Fibroblast of skin of back (primary cell): ENCODE data around the gene SOCS1.
"Not testable (repeated sequence)": the region's sequence is repeated elsewhere in the genome, so short reads cannot be mapped to it uniquely, and the experiment has no call there.

ENCODE experiments used
- DNase-seq: peaks from one replicate; pipeline ENCODE4 v3.0.0-alpha.2; 2013

Gene SOCS1

GRCh38 chr16:11224894-11225676 is 30.9 kb downstream of the SOCS1 start:
- no peak for DNase-seq

GRCh38 chr16:11224096-11224893 is 31.7 kb downstream of the SOCS1 start:
- no peak for DNase-seq

GRCh38 chr16:11220507-11220906 is 35.5 kb downstream of the SOCS1 start:
- DNase-seq = not testable (repeated sequence)

DNA sequence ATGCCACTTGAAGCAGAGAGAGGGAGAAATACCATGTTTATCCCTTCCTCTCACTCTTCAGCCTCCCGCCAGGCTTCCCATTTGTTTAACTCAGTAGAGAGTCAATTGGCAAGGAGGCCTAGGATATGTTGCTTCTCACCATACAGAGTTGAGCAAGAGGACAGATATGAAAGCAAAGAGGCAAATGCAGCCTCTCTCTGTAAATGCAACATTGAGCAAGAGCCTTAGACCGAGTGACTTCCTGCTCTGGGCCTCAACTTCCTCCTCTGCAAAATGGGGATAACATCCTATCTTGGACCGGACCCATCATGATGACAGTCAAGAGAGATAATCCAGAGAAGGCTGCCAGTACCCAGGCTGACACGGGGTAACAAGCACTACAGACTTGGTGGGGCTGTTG is 36.8 kb downstream of the SOCS1 start:
- DNase-seq = no peak

DNA sequence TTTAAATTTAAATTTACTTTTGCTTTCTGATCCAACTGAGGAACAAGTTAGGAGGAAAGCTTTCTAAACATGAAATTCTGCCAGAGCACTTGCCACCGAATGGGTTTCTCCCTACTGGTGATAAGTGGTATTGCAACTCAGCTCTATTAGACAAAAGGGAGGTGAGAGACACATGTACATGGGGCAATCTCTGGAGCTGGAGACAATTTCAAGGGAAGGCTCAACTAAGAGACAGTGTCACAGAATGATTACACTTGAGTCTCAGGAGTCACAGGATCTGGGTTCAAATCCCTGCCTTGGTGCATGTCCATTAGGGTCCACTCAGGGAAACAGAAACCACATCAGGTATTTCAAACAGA is 37.4 kb downstream of the SOCS1 start:
- no peak for DNase-seq

DNA sequence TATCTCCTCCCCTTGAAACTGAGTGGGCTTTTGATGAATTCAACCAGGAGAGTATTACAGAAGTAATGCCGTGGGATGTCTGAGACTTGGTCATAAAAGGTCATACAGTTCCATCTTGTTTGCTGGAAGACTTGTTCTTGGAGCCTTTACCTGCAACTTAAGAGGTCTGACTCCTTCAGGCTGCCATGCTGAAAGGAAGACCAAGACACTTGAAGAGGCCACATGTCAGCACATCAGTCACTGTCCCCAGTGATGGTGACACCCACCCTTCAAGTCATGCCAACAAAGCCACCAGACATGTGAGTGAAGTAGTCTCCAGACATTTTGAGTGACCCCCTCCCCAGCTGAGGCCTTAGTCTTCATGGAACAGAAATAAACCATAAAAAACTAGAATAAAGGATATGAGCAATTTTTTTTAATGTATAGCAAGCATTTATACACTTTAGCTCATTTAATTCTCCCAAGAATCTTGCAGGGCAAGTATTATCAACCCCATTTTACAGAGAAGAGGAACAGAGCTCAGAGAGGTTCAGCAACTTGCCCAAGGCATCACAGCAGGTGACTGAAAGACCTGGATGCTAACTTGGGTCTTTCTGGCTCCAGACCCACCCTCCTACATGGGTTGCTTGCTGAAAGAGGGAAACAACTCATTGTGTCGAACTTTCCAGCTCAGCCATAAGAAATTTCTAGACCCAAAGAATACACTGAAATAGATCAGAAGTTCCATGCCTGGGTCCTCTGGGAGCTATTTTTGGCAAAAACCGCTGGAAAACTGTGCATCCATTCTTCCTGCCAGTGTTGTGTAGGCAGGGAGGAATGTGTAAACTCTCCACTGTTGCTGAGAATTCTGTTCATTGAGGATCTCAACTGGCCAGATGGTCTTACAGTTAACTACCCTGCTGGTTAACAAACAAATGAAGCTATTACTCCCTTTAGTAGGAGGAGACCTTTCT is 38.1 kb downstream of the SOCS1 start:
- no peak for DNase-seq

DNA sequence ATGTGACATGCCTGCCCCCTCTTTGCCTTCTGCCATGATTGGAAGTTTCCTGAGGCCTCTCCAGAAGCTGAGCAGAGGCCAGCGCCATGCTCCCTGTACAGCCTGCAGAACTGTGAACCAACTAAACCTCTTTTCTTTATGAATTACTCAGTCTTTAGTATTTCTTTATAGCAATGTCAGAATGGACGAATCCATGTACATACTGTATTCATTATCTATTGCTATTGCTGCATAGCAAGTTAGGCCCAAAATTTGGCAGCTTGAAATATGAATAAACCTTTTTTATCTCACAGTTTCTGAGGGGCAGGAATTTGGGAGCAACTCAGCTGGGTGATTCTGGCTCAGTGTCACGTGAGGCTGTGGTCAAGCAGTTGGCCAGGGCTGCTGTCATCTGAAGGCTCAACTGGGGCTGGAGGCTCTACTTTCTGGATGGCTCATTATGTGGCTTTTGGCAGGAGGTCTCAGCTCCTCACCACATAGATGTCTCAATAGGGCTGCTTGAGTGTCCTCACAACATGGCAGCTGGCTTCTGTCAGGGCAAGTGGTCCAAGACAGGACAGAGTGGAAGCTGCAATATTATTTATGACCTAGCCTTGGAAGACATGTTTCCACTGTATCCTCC is 40.0 kb downstream of the SOCS1 start:
- no peak for DNase-seq

DNA sequence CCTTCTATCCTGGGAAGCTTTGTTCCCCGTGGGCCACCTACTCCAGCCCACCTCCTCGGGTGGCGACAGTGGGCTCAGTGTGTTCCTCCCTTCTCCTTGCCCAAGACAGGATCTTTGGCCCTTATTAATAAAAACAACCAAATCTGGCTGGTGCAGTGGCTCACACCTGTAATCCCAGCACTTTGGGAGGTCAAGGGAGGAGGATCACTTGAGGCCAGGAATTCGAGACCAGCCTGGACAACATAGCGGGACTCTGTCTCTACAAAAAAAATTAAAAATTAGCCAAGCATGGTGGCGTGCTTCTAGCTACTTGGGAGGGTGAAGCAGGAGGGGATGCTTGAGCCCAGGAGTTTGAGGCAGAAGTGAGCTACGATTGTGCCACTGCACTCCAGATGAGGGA is 42.2 kb downstream of the SOCS1 start:
- no peak for DNase-seq

DNA sequence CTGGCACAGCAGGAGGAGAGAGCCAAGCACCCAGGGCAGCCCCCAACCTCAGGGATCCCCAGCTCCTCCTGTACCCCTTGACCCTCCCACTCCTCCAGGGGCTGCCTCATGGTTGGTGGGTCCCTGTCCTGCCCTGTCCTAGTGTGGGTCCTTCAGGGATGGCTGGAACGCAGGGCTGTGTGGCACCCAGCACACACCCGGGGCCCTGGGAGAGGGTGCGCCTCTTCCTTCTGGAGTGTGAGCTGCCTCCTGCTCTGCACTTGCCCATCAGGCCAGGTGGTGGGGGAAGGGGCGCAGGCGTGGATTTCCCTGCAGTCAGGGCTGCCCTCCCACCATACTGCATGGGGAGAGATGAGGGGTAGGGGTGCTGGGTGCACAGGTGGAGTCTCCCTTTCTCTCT is 42.6 kb downstream of the SOCS1 start:
- no peak for DNase-seq

DNA sequence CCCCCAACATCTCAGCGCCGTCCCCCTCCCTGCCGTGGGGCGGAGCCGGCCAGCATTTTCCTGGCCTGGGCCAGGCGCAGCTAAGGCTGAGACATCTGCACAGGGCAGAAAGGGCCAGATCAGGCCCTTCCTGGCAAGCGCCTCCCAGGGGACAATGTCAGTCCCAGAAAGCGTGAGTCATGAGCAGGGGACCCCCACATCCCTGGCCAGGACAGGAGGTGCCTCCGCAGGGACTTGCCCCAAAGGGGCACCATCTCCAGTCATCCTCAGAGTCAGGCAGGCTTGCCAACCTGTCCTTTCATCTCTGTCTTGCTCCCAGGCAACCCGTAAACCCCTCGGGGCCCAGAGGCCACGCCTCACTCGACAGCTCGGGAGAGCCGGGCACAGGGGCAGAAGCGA is 43.2 kb downstream of the SOCS1 start:
- no peak for DNase-seq

DNA sequence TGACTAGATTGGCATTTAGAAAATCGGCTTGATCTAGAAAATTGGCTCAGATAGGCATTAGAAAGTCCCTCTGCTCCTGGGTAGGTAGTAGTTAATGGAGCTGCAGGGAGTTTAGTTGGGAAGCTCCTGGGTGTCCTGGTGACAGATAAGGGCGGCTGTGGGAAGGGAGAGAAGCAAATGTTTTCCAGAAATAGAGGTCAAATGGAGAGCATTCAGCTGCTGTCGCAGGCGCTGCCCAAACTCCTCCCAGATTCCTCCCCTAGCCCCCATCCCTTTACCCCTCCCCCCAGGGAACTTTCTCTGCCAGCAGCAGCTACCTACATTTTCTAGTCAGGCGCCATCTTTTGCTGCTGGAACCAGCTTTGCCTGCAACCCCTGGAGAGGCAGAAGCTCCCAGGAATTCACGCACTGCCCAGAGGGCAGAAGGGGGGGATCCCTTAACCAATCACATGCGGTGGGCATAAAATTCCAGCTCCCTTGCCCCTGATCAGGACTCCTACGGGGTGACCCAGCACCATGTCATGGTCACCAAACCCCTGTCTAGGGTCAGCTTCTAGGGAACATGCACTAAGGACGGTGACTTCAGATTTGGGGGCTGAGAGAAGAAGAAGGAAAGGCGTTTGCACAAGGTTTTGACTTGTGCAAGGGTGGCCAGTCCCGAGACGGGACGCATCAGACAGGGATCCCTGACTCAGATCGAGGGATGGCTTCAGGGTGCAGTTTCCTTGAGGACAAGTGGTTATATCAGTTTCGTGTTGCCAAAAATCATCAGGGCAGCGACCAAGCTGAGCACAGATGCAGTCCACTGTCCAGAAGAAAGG is 43.8 kb downstream of the SOCS1 start:
- DNase-seq = no peak

DNA sequence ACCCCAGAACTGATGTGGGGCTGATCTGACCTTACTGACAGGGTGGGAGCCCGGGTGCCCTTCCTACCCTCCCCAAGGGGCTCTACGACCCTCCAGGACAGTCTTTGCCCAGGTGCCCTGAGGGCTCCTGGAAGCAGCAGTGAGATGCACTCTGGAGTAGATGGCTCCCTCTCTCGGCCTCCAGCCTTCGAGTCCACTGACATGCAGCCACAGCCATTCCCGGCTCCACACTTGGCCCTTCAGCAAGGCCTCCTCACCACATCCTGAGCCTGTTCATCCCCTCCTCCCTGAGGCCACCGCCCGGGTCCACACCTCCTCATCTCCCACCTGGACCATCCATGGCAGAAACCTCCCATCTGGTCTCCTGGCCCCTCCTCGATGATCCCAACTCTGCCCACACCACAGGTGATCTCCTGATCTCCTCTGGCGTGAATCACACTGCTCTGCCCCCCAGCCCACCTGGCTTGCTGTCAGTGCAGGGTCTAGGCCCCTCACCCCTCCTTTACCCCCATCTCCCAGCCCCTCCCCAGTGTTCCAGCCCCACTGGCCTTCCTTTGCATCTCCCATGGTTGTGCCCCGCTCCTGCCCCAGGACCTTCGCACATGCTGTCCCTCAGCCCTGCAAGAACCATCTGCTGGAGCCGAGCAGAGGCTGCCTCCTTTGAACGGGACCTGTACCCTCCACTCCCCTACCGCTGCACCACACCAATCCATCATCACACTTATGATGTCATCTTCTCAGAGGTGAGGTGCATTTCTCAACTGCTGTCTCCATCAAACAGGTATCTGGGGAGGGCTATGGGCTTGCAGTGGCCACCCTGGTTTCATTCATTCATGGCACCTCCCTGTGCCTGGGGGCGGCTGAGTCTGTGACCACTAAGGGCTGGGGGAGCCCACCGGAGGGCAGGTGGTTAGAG is 44.7 kb downstream of the SOCS1 start:
- DNase-seq = no peak

DNA sequence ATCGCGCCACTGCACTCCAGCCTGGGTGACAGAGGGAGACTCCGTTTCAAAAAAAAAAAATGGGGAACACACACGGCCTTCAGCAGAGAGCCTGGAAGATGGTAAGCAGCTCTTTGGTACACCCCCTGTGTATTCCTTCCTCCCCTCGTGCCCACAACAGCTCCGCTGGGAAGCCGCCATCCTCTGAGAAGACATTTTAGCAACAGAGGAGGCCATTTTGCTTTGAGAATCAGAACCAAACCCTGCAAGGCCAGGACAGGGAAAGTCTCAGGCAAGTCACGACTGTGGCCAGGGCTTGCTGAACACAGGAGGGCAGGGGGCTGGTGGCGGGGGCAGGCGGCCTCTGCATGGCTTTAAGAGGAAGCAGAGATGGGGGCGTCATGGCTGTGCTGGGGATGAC is 45.7 kb downstream of the SOCS1 start:
- no peak for DNase-seq

DNA sequence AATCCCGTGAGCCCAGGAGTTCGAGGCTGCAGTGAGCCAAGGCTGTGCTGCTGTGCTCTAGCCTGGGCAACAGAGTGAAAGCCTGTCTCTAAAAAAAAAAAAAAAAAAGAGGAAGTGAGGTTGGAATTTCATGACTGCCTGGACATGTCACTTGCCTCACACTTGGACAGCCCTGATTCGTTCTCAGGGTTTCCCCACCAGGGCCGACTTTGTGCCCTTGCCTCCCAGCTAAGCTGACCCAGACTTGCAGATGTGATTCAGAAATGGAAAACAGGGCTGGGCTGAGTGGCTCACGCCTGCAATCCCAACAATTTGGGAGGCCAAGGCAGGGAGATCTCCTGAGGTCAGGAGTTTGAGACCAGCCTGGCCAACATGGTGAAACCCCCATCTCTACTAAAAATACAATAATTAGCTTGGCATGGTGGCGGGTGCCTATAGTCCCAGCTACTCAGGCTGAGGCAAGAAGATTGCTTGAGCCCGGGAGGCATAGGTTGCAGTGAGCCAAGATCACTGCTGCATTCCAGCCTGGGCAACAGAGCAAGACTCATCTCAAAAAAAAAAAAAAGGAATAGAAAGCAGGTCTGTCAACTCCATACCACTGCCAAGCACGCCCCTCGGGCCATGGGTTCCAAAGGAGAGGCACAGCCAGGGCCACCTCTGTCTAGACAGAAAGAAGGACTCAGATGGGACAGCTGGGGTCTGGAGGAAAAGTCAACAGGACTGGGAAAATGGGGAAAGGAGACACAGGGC is 46.9 kb downstream of the SOCS1 start:
- DNase-seq = no peak

DNA sequence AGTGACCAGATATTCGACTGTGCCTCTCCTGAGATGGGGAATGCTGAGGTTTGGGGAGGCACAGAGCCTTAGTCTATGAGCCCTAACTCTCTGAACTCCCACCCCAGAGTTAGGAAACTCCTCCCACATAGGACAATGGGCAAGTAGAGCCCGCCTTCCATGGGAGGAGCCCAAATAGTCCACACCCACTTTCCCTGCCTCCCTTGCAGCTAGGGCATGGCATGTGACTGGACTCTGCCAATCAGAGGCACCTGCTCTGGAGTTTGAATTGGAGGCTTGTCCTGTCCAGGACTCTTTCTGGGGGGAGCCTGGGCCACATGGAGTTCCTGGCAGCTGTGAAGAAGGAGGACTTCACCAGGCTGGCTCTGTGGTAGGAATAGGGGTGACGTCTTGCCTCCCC is 48.4 kb downstream of the SOCS1 start:
- DNase-seq = no peak

DNA sequence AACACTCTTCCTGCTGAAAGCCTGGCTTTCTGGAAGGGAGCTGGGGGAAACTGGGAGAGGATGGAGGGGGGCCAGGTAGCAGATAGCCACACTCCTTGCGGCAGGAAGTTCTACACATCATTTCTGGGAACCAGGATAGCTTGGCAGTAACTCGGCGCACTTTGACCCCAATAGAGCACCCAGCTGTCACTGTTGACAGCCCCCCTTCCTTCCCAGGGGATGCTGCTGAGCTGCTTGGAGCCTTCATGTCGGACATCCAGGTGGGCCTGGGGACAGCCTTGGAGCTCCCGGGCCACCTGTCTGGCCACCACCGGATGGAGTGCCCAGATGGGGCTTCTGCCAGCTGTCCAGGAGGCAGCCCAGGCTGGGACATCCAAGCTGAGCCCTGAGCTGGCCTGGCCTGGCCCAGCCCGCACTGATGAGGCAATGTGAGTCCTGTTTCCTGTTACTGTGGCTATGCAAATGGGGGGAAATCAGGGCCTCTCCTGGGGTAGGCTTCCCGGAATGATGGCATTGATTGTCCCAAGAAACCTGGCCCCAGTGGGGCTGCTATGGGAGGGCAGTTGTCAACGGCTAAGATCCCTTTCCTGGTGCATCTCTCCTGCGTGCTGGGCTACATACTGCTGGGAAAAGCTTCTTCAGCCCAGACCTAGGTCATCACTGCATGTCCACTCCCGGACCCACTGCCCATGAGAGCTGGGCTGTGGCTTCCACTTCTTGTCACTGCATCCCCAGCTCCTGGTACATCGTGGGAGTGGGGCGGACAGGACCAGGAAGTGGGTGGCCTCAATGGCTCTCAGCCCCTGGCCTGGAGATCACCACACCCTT is 50.0 kb downstream of the SOCS1 start:
- no peak for DNase-seq

GRCh38 chr16:11205065-11205699 is 50.8 kb downstream of the SOCS1 start:
- no peak for DNase-seq

DNA sequence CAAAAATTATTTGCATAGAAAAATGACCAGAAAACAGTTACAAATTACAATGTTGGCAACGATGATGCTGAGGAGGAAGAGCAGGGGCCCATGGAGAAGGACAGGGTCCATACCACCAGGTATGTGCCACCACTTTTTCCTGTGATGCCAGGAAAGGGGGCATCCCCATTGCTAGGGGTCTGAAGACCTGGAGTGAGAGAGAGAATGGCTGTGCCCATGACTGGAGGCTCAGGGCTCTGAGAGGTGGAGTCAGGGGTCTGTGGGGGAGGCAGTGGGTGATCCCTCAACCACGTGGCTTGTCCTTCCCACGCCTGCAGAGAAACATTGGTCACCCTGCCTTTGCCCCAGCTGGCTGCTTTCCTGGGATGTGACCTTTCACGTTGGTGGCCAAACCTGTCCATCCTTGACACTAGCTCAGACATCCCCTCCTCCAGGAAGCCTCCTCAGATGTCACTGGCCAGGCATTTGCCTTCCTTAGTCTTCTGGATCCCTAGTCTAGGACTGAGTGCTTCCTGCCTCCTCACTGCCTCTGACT is 51.4 kb downstream of the SOCS1 start:
- no peak for DNase-seq
